T-helper 2 cell treated with Interferon-gamma antibody and Interleukin-4, amounts not matched to agents 100 ng/mL and 5 ng/mL, for 36 hours (primary cell): Measurements from ENCODE around the gene SRP68. TPM values are rescaled to one million over a fixed set of nuclear protein-coding genes. Genes with fewer than 3 reads are reported as not detected.

ENCODE experiments used
- intact Hi-C: fragments of 100-400 bp; cut with micrococcal nuclease; formaldehyde crosslinking; loops from one replicate; pipeline ENCODE4 v1.15.1; 2023
- total RNA-seq: library from RNA; stranded (reverse); gene quantifications from 2 replicates; pipeline ENCODE4 v1.2.3, GENCODE V29; 2022

SRP68 gene
- total RNA-seq, result 107 and 112 TPM in 2 replicates

- intact Hi-C loops, result loop anchor here (1.0 kb wide), 1 partner anchor 93 kb away; the partner anchor contains the start of genes ACOX1 and TEN1
Observed at GRCh38 chr17:76072148-76072858, at the start of gene SRP68. Gene SRP68, minus strand, starts transcription at chr17:76072517. Its CDS starts 26 bp downstream, at chr17:76072491.

GRCh38 chr17:76121932-76122430 lies 49.7 kb upstream of the SRP68 start:
- intact Hi-C loops, result loop anchor here (1.0 kb wide), 2 partner anchors 60 to 157 kb away; no protein-coding TSS in a partner anchor

GRCh38 chr17:76120658-76121008 lies 48.3 kb upstream of the SRP68 start:
- intact Hi-C loops, result loop anchor here (1.0 kb wide), 2 partner anchors 62 to 159 kb away; no protein-coding TSS in a partner anchor

- intact Hi-C loops, result no loop called here
Observed at GRCh38 chr17:76119409-76120371, 47.4 kb upstream of the SRP68 start.

GRCh38 chr17:76115138-76115754 lies 42.9 kb upstream of the SRP68 start:
- intact Hi-C loops, result no loop called here

GRCh38 chr17:76111956-76112355 lies 39.6 kb upstream of the SRP68 start:
- intact Hi-C loops, result no loop called here

GRCh38 chr17:76107509-76107908 lies 35.2 kb upstream of the SRP68 start:
- intact Hi-C loops, result no loop called here

- intact Hi-C loops, result no loop called here
Observed at GRCh38 chr17:76106703-76107102, 34.4 kb upstream of the SRP68 start.

GRCh38 chr17:76104896-76105231 lies 32.5 kb upstream of the SRP68 start:
- intact Hi-C loops, result no loop called here

- intact Hi-C loops, result no loop called here
Observed at GRCh38 chr17:76104140-76104895, 32.0 kb upstream of the SRP68 start.

GRCh38 chr17:76103274-76104139 lies 31.2 kb upstream of the SRP68 start, which contains the start of gene EXOC7:
Gene EXOC7, minus strand, starts transcription at chr17:76103787. Its CDS starts 95 bp downstream, at chr17:76103692.
- intact Hi-C loops, result no loop called here

- intact Hi-C loops, result no loop called here
Observed at GRCh38 chr17:76102944-76103273, 30.6 kb upstream of the SRP68 start.

- intact Hi-C loops, result no loop called here
Observed at GRCh38 chr17:76097716-76098295, 25.5 kb upstream of the SRP68 start.

GRCh38 chr17:76095943-76096342 lies 23.6 kb upstream of the SRP68 start:
- intact Hi-C loops, result no loop called here

GRCh38 chr17:76094046-76094445 lies 21.7 kb upstream of the SRP68 start:
- intact Hi-C loops, result no loop called here

GRCh38 chr17:76092526-76093413 lies 20.5 kb upstream of the SRP68 start:
- intact Hi-C loops, result no loop called here

GRCh38 chr17:76091526-76092286 lies 19.4 kb upstream of the SRP68 start:
- intact Hi-C loops, result no loop called here
